NCI-H1105 (cell line): ENCODE measurements around the gene IL17F.
A peak's percentile ranks its signal among the peaks of the same experiment; 100 is the strongest.

ENCODE experiments used
- DNase-seq: peaks from one replicate; lab custom pipeline; 2025; lab: John Stamatoyannopoulos, UW

Gene IL17F

DNA sequence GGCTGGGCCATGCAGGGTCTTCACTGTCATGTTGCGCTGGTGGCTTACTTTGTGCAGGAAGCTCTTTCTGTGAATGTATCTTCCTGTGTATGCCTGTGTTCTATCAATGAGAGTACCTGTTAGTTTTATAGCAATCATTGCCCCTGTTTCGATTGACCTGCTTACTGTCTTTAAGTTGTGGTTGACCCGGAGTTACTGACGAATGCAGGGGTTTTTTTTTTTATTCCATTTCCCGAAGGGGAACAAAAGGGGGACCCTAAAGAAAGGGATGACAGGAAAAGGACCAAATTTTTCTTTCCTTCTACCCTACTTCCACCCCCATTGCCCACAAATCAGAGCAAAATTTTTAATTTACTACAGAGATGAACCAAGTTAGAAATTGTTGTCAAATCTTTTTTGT lies at the start of gene IL17F:
IL17F (minus strand) TSS at position 101 of the 400 bp plus-strand sequence; CDS start at position 30, 71 bp downstream.
- DNase-seq, result no peak

- DNase-seq, result no peak
Observed at GRCh38 chr6:52293067-52293466, 48.8 kb upstream of the IL17F start.

GRCh38 chr6:52288841-52289240 lies 44.5 kb upstream of the IL17F start:
- no peak for DNase-seq

DNA sequence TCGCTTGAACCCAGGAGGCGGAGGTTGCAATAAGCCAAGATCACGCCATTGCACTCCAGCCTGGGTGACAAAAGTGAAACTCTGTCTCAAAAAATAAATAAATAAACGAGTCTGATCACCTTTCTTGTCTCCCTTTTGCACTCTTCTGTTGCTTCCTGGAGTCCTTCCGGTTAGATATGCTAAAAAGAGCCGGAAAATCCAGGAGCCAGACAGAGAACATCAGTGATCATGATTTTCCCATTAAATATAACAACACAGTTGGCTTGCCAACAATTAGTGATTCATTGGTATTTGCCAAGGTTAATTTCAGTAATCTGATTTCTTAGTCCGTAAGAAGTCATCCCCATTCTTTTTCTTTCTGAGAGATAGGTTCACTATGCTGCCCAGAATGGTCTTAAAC lies 43.9 kb upstream of the IL17F start:
- no peak for DNase-seq

DNA sequence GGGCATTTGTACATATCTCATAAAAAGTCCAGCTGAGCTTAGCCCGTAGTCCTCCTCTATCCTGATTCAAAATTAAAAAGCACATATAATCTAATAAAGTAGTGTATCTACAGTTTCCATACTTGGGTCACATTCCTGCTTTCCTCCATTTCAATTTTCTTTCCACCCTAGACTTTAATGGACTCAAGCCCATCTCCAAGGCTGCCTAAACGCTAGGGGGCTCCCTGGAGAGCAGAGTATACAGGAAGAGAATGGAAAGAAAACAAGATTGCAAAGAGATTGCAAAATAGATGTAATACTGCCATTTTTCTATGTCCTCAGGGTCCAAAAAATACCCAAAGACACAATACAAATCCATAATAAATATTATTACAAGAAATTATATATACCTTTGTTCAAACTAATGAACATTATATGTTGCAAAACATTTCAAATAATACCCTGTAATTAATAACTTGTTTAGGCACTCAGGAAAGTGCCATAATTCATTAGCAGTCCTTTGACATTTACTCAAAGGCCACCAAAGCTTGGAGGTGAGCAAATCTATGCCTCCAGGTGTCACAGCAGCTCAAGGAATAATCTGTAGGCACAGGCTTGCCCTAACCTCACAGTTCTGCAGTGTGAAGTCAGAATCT lies 42.6 kb upstream of the IL17F start:
- DNase-seq, result peak; percentile 73

DNA sequence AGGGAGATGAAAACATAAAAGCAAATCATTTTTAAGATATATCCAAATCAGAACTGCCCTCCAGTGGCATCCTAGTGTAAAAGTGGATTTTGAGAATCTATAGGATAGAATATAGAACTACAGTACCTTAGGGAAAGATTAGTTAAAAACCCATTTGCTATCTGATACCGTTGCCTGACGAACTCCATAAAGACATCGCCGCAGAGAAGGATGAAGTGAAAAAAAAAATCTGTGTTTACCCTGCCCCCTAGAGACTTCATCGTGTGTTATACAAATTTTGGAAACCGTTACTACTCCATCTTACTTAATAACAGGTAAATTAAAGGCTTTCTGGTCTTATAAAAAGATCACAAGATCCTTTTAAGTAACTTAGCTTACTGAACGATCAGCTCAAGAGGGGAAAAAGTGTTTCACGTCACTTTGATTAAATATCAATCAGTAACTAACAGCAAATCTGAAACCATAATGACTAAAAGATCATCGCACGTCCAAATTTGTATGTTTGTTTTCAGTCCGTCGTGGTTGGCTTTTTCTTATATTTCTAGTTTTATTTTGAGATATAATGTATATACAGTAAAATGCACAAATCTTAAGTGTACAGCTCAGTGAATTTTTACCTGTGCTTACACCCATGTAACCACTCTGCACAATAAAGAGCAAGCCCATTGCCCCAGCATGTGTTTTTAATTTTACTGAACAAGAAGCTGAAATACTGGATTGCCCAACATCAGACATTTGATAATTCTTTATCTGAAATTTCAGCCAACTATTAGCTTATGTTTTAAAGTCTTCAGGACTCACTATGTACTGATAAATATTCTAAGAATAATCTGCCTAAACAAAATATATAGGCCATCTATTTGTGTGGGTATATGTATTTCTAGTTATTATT lies 41.1 kb upstream of the IL17F start:
- DNase-seq, result no peak

DNA sequence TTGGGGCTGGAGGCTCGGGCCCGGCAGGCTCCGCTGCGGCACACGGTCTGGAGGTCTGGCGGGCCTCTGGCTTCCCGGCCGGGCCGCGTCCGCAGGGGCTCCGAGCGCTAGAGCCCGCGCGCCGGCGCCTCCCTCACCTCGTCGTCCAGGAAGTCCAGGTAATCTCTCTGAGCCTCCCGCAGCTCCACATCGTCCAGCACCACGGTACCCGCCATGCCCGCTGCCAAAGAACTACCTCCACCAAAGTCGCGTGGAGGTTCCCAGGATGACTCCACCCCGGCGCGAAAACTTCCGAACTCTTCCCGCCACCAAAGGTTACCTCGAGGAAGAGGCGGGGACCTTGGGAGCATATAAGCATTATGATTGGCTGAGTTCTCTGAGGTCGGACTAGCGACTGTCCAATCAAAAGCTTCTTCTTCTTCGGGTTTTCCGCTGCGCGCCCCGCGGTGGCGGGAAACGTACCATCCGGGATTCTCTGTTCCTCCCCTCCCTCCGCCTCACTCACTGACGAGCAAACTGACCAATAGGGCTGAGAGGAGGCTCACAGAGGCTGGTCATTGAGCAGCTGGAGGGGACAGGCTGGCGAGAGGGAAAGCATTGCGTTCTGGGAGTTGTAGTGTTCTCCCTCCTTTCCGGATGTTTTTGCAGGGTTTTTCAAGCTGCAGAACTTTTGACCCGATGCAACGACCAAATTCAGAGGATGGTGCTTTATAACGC lies 40.3 kb upstream of the IL17F start, which contains the start of gene MCM3:
MCM3 (minus strand) TSS at position 283 of the 717 bp plus-strand sequence; CDS start at position 215, 68 bp downstream.
- DNase-seq, result peak; percentile 99

GRCh38 chr6:52284131-52284459 lies 39.8 kb upstream of the IL17F start:
- DNase-seq, result peak; percentile 63

DNA sequence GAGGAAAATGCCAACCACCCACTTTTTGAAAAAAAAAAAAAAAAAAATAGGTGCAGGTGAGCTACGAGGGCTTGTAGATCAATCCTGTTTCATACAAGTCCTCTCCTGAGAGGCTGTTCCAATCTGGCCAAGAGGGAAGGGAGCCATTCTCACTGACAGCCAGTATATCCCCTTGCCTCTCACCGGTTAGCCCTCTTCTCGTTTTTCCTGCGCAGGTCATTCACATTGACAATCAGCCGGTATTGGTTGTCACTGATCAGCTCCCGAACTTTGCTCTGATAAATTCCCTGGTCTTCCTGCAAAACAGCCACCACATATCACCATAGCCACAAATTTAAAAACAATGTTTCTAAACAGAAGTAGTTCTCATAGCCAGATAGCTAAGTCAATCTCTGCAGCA lies 38.8 kb upstream of the IL17F start:
- no peak for DNase-seq

- no peak for DNase-seq
Observed at GRCh38 chr6:52276130-52276529, 31.8 kb upstream of the IL17F start.

DNA sequence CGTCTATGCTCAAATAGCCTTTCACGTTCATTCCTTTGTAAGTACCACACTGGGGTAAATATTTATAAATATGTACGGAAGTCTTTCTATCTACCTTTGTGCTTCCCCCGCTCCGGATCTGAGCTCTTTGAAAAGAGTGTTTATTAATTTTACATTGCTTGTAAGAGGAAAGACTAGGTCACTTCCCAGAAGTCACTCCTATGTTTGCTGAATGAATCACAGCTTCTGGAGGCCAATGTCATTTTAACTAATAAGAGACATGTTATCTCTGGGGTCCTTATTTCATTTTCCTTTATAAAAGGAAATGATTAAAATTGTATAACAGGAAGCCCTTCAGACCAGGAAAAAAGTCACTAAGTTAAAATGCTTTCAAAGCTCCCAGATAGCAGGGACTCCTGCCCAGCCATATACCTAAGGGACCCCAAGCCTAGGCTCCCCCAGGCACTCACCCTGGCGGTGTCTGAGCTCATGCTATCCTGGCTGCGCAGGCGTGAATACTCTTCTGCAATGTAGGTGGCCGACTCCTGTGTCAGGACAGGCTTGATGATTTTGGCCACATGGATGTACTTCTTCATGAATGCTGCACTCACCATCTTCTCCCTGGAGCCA lies 27.7 kb upstream of the IL17F start:
- DNase-seq, result no peak

DNA sequence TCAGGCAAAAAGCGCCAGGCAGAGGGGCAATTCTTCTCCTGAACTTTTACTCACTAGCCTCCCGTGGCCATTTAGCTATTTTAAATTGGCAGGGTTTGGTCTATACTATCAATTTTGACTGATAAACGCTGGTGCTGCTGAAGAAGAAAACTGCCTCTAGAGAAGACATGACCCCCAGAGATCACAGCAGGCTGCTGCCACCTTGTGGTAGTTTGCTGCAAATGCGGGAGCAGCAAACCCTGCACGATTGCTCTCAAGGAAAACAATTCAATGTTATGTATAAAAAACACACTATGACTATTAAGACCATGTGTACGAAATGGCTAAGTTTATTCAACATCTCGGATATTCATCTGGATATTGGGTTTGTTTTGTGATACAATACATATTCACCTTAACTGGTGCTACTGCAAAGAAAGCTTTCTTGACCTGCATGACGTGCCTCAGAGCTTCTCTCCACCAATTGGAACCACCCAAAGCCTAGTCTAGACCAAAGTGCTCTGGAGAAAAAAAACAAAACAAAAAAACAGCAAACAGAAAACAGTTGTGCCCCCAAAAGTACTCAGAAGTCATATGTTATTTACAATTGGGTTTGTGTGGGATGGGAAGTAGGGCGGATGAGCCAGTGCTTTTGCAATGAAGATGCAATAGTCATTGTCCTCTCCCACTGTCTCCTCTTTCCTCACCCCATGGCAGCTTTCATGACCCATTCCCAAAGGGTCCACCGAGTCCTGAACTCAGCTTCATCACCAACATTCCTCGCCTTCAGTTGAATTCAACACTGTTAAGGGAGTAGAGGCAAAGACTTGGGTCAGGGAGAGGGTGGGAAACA lies 19.6 kb upstream of the IL17F start:
- DNase-seq, result peak; percentile 22

DNA sequence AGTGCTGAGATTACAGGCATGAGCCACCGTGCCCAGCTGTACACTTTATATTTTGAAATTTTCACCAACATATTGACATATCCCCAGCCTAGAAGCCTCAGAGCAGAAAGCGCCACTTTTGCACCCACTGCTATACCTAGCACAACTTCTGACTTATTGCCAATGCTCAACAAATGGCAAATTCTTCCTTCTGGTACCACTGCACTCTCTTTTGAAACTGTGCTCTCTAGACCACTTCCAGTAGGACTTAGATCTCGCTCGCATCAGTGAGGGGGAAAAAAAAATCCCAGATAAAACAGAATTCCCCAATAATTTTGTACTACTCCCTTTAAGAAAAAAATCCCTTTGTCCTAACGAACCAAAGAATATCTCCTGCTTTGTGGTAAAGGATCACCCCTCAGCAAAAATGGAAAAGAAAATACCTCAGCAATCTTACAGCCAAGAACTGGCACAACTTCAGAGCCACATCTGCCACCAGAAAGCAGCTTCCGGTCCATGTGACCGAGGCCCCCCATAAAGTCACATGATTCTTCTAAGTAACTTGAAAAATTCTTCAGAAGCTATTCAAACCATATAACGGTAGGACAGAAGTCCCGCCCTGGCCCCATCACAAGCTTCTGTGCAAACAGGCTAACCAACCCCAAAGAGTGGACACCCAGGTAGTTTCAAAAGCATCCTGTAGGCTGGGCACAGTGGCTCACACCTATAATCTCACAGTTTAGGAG lies 18.5 kb upstream of the IL17F start:
- no peak for DNase-seq

- no peak for DNase-seq
Observed at GRCh38 chr6:52261229-52261628, 16.9 kb upstream of the IL17F start.

GRCh38 chr6:52260634-52261033 lies 16.3 kb upstream of the IL17F start:
- DNase-seq, result no peak

DNA sequence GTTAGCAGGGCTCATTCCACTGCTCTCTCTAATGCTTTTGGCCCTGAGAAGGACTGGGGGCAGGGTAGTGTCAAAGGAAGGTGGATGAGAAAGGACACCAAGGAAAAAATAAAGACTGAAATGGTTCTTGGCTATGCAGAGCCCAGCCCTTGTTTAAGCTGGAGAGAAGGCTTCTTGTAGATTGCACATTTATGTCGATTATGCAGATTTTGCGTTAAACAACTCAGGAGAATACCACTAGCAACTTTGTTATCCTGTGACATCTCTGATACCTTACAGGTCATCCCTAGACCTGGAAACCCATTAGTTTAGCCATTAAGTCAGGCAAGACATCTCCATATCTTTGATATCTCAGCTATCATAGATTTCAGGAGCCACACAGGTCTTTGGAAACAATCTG lies 11.1 kb upstream of the IL17F start:
- no peak for DNase-seq

DNA sequence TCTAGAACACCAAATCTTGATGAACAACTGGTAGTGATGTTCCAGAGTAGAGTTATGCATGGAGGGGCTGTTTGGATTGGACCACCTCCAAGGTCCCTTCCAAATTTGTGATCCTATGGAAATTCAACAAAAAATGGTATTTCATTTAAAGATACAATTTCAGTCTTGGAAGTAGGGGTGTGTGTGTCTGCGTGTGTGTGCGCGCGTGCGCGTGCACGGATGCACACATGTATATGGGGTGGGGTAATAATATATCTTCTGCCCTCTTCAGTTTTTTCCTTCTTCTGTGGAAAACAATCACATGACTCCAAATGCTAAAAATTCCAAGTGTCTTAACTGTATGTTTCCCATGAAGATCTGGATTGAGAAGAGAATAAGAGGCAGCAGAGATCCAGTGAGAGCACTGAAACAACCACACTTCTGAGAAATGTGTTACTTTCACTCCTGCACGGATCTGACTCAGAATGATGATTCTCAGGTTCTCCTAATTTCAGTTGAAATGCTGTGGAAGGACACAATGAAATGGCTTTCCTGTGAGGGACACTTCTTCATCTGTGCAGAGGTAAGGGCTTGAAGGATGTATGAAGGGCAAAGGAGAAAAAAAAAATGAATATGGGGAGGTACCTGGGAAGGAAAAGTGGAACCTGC lies 10.6 kb upstream of the IL17F start:
- no peak for DNase-seq

DNA sequence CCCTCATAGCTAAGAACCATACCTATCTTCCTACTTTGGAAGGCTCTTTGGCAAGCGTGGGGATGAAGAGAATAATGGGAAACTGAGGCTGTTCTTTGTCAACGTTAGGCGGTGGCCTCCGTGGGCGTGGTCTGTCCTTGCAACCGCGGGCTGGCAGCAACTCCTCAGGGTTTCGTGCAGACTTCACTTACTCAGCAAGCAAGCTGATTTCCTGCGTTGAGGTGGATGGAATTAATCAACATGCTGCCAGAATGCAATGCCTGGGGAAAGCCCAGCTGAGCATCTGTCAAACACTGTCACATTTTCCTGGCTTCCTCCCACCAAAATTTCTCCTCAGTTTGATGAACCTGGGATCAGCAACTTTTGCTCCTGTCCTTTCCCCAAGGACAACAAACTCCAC lies 9.2 kb upstream of the IL17F start:
- no peak for DNase-seq

DNA sequence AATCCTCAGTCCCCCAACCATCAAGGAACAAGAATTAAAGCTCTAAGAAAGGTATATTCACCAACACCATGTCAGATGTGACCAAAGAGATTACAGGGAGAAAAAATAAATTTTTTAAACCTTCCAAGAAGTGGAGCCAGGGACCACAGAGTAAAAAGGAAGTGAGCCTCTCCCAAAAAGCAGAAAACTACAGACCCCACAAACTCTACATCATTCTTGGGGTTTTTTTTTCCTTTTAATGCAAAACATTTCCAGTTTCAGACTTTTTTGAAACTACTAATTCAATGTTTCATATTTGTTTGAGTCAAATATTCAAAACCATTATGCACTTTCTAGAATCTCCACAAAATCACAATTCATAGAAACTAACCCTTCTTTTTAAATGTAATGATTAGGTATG lies 6.8 kb upstream of the IL17F start:
- no peak for DNase-seq

DNA sequence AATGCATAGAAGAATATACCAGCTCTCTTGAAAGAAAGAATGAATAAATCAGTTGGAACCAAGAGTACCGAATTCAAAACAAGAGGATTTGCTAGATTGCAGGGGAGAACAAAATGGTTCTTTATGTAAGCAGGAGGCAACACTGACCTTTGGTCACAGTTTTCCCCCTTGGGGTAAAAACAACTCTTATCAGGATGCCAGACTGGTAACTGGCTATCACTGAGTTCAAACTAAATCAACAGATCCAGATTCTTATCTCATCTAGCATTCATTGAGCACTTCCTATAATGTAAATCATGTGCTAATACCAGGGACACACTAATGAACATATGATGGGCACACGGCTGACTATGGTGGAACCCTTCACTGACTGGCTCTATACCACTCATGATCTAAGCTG lies 4.8 kb upstream of the IL17F start:
- DNase-seq, result no peak
